OCI-M2 (cell line): Measurements from ENCODE around the gene ZNF595.
"Not testable (repeated sequence)": the region's sequence is repeated elsewhere in the genome, so short reads cannot be mapped to it uniquely, and the experiment has no call there.

ENCODE experiments used
- DNase-seq: peaks from one replicate; lab custom pipeline; 2025; ENCODE audit not compliant: unreplicated experiment; lab: John Stamatoyannopoulos, UW

ZNF595 gene

DNA sequence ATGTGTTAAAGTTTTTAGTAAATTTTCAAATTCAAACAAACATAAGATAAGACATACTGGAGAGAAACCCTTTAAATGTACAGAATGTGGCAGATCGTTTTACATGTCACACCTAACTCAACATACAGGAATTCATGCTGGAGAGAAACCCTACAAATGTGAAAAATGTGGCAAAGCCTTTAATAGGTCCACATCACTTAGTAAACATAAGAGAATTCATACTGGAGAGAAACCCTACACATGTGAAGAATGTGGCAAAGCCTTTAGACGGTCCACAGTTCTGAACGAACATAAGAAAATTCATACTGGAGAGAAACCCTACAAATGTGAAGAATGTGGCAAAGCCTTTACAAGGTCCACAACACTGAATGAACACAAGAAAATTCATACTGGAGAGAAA is 32.8 kb downstream of the ZNF595 start:
- DNase-seq, result no peak

DNA sequence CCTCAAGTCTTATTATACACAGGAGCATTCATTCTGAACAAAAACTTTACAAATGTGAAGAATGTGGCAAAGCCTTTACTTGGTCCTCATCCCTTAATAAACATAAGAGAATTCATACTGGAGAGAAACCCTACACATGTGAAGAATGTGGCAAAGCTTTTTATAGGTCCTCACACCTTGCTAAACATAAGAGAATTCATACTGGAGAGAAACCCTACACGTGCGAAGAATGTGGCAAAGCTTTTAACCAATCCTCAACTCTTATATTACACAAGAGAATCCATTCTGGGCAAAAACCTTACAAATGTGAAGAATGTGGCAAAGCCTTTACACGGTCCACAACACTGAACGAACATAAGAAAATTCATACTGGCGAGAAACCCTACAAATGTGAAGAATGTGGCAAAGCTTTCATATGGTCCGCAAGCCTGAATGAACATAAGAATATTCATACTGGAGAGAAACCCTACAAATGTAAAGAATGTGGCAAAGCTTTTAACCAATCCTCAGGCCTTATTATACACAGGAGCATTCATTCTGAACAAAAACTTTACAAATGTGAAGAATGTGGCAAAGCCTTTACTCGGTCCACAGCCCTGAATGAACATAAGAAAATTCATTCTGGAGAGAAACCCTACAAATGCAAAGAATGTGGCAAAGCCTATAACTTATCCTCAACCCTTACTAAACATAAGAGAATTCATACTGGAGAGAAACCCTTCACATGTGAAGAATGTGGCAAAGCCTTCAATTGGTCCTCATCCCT is 33.6 kb downstream of the ZNF595 start:
- not testable (repeated sequence) for DNase-seq

DNA sequence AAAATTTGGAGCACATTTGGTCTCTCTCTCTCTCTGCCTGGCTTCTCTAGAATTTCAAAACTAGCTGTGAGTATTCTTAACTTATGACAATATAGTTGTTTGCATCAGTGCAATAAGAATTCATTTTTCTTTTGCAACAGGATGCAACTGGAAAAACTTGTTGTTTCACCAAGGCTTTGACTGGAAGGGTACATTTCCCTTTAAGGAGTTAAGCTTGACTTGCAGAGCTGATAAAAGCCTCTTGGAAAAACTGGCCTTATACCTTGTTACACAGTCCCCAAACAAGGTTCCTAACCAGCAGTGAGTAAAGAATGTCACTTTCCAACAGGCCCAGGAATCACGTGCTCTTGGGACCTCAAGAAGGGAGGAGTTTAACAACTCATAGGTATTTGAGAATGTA is 45.3 kb downstream of the ZNF595 start:
- no peak for DNase-seq

DNA sequence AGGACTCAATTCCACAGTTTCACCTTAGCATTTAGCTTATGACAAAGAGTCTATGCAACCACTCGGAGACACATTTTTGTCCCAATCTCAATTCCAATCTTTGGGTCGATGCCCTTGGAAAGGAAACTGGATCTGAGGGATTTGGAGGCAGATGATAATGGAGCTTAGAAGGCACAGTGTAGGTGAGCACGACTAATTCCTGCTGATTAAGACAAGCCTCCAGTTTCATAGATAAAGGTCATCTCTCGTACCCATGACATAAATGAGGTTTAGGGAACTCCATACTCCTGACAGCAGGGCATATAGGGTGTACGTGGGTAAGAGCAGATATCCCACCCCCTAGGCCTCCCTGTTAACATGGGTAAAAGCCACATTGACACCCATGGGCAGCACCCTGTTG is 46.7 kb downstream of the ZNF595 start:
- DNase-seq, result no peak

DNA sequence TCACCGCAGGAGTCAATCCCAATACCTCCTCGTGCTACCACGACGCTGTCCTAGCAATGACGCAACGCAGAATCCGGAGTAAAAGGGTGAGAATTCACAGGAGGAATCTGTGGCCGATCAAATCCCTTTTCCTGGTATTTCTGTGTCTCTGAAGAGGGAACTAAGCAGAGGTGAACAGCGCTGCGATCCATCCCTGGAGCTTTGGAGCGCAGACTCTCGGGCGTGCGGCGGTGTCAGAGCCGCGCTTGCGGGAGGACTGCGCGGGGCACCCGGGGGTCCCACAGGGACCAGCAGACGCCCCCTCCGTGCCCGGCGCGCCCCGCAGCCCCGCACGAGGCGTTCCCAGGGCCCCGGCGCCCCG is 53.9 kb downstream of the ZNF595 start:
- DNase-seq, result no peak

DNA sequence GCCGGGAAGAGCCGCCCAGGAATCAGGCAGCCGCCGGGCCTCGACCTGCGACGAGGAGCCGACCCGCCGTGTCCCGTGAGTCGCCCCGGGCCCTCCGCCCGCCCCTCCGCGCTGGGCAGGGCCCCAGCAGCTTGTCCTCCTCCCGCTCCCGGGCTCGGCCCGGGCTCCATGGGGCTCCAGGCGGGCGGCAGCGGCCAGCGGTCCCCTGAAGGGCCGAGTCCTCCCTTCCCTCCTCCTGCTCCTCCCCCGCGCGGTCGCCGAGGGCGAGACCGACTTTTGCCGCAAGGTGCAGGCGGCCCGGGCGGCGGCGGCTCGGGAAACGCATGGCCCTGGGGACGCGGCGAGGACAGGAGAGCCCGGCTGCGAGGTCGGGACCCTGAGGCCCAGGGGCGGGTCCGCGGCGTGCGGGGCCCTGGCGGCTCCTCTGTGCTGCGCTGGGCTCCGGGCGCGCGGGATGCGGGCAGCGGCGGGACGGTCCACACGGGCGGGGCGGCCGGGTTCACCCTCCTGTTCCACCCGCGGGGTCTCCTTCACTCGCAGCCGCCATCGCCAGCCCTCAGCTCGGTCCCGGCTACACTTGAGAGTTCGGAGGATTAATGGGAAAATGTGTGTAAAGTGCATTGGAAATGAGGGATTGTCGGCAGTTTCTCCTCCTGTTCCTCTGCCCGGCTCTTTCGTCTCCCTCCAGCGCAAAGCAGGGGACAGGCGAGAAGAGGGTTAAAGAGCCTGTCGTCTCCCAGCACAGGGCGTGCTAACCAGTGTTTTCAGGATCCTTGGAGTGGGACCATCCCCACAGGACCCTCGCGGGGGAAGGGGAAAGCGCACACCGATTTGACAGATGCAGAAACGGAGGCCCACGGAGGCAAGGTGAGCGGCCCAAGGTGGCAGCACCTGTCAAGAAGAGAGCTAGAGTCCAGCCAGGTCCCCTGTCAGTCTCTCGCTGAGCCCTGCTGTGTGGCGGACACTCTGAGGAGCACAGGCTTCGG is 54.6 kb downstream of the ZNF595 start:
- no peak for DNase-seq

DNA sequence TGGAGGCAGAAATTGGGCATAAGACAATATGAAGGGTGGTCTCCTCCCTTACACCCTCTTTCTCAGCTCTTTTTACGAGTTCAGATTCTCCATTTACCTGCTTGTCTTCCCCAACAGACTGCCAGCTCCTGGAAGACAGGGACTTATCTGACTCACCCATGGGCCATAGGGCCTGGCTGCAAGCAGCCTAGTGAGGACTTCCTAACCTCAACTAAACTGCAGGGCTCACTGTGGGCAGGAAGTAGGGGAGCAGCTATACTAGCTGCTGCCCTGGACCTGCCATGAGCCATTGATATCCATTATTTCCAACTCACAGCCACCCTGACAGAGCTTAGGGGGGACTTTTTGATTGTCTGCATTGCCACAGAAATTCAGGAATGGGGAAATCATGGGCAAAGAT is 59.6 kb downstream of the ZNF595 start:
- DNase-seq, result no peak

DNA sequence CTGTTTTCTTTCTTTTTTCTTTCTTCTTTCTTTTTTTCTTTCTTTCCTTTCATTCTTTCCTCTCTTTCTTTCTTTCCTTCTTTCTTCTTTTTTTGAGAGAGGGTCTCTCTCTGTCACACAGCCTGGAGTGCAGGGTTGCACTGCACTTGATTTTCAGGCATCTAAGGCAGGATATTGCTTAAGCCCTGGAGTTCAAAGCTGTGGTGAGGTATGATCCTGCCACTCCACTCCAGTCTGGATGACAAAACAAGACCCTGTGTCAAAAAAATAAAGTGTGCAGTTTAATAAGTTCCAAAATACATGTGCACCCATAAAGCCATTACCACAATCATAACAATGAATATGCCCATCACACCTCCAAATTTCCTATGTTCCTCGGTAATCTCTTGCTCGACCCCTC is 60.6 kb downstream of the ZNF595 start:
- DNase-seq, result no peak

DNA sequence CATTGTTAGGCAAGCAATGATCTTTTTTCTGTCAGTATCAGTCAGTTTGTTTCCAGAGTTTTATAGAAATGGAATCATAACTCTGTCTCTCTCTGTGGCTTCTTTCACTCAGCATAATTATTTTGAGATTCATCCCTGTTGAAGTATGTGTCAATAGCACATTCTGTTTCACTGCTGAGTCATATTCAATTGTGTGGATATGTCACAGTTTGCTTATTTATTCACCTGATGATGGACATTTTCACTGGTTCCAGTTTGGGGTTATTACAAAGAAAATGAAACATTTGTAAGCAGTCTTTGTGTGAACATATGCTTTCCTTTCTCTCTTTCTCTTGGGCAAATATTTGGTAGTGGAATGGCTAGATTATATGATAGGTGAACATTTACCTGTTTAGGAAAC is 61.0 kb downstream of the ZNF595 start:
- no peak for DNase-seq

DNA sequence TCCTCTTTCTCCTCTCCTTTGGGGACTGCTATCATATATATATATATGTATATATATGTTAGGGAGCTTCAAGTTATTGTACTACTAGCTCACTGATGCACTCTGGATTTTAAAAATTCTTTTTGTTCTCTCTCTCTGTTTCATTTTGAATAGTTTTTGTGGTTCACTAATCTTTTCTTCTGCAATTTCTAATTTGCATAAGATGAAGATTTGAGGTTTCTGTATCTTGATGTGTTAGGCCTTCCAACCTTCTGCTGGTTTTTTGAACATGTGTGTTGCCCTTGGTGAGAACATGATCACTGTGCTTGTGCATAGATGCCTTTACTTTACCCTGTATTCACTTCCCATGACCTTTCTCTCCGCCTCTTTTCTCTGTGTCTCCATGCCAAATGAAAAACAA is 63.4 kb downstream of the ZNF595 start:
- DNase-seq, result no peak

DNA sequence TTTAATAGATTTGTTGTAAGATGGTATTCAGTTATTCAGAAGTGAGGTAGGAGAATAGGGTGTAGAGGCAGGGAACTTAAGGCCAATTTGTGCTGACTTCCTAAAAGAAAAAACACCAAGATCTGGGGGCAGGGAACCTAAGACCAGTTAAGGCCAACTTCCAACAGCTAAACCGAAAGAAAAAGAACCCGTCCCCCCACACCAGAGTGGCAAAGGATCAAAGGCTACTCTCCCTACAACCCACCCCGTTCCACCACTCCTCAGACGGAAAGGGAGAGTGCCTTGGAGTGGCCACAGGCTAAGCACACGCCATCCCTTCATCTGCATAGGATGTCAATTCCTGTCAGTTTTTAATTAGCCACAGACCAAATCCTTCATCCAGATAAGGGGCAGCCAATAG is 67.5 kb downstream of the ZNF595 start:
- DNase-seq, result no peak

DNA sequence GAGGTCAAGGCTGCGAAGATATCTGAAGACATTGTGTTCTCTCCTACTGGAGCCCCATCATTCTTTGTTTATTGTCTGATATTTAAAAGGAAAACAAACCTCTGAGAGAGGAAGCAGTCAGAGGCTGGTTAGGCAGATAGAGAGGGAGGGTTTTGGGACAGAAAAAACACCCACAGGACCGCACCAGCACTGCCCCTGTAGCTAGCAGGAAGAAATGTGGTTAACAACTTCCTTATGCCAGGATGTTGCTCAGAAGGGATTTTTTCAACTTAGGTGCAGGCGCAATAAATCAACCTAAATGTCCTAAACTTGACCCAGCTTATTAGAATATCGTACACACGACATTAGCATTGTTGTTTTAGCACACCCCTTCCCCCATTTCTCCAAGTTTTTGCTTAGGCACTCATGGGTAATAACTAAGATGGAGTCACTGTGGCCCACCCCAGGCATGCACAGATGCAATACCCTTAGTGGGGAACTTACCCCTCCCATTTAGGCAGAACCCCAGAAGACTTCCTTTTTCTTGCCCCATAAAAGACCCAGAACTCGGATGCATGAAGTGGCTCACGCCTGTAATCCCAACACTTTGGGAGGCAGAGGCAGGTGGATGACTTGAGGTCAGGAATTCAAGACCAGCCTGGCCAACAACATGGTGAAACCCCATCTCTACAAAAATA is 68.4 kb downstream of the ZNF595 start:
- DNase-seq, result no peak

DNA sequence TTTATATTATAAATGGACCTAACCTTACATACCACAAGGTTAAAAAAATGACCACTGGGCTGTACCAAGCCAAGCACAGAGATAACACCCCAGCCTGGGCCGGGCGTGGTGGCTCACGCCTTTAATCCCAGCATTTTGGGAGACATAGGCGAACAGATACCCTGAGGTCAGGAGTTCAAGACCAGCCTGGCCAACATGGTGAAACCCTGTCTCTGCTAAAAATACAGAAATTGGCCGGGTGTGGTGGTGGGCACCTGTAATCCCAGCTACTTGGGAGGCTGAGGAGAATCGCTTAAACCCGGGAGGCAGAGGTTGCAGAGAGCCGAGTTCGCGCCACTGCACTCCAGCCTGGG is 70.8 kb downstream of the ZNF595 start:
- DNase-seq, result not testable (repeated sequence)

DNA sequence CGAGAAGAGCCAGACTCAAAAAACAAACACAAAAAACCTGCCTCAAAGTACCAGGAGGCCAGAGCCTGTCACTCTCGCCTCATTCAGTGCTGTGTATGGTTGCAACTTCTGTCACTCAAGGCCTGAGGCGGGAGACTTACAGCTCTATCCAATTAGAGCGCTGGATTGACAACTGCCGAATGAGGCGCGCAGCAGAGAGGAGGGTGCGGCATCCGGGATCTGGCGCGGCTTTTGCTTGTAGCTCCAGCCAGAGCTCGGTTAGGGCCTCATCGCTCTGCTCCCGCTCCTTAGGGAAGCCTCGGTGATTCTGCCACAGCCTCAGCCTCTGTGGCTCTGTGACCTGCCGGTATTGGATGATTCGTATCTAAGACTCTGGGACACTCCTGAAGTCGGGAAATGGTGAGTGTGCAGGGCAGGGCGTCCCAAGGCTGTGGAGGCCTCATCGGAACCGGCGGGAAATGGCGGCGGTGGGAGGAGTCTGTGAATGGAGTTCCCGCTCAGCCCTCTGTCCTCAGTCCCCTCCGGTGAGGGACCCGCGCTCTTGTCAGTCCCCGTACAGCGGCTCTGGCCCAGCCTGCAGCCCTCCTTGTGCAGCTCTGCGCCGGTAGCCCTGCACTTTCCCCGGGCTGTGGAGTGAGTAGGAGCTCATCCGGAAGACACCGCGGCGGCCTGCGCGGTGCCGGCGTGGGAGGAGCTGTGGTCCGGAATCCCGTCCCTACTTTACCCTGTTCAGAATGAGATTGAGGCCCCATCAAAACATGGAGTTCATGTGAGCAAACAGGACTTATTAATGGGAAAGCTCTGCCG is 71.4 kb downstream of the ZNF595 start, which contains the start of gene ZNF718:
ZNF718 (plus strand) TSS at position 227 of the 807 bp plus-strand sequence; CDS start at position 397, 170 bp downstream.
- peak; percentile 86 for DNase-seq

DNA sequence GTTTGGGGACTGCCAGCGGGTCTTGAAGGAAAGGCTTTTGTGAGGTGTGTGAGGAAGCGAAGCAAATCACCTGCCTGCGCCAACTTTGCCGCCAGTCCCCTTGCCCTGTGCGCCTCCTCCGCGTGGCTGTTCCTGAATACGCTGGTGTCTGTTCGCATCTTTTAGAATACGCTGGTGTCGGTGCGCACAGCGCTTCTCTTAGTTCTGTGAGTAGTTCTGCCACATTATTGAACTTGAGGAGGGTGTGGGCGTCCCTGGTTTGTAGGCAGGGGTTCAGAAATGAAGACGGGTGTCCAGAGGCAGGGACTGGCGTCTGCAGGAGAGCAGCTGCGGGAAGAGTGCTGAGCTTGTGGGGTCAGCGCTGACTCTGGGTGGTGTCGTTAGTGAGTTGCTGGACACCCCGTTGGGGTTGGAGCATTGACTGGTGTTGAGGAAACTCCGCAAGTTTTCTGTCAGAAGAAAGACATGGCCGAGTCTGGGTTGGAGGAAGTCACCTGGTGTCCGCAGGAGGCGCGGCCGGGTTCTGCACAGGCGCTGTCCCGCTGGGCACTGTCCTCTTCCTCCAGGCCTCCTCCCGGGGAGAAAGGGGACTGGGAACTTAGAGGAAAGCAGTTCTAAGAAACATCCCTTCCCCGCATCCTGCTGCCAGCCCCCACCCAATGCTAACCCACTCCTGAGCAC is 72.1 kb downstream of the ZNF595 start:
- no peak for DNase-seq

DNA sequence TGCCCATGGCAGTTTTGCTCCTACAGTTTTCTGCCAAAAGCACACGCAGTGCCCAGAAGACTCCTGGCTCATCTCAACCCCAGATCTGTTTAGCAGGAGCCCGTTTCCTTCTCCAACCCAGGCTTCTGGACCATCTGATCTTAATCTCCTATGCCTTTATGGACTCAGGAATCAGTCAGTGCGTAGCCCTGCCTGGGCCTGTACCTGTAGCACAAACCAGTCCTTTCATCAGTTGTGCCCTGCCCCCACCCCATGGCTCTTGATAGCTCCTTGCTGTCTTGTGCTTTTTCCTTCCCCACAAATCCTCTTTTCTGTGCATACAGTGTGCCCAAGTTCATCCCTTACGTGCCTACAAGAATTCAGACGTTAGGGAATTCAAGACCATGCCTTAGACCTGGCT is 72.7 kb downstream of the ZNF595 start:
- DNase-seq, result no peak

DNA sequence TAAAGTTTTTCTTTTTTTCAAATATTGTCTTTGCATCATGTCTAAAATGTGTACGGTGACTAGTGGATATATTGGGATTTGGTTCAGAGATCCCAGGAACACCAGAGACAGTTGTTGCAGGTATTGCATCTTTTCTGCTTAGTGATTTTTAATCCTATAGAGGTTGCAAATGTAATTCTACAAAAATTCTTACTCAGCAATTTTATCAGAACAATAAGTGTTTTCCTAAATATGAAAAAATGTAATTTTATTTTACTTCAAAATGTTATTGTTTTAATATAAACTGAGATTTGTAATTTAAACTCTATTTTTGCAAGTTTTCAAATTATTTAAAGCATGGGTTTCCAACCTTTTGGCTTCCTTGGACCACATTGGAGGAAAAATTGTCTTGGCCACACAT is 79.4 kb downstream of the ZNF595 start:
- DNase-seq, result no peak
